C1 segment of cervical spinal cord (tissue), 14 donors: ENCODE results near the gene SGSH.

Source experiments
- DNase-seq, 14 donors: peaks; one replicate each; lab custom pipeline; 2025; lab: John Stamatoyannopoulos, UW

The SGSH gene

DNA sequence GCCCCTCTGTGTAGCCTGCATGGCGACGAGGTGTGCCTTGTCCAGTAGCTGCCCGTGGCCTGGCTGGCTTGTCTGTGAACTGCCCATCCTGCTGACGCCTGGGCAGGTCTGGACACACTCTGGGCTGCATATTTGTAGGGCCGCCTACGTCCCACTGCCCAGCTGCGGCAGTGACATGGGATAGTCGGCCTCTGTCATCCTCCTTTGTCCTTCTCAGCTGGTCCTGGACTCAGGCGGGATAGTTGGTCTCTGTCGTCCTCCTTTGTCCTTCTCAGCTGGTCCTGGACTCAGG is 35.8 kb downstream of the SGSH start:
- DNase-seq = no peak

DNA sequence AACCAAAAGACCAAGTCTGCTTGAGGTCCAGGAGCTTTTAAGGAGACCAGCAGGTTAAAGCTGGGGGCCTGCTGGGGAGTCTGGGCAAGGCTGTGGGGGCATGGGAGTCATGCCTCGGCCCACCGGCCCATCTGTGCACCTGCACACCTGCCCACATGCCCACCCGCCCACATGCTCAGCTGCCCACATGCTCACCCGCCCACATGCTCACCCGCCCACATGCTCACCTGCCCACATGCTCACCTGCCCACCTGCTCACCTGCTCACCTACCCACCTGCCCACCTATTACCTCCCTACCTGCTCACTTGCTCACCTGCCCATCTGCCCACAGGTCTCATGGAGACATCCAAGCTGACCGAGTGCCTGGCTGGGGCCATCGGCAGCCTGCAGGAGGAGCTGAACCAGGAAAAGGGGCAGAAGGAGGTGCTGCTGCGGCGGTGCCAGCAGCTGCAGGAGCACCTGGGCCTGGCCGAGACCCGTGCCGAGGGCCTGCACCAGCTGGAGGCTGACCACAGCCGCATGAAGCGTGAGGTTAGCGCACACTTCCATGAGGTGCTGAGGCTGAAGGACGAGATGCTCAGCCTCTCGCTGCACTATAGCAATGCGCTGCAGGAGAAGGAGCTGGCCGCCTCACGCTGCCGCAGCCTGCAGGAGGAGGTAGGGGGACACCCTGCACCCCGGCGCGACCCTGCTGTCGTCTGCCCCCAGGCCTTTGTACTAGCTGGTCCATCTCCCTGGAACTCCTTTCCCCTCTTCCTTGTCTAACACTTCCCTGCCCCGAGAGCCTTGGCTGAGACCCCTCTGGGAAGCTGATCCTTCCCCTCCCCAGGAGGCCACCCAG is 36.3 kb downstream of the SGSH start:
- no peak for DNase-seq

DNA sequence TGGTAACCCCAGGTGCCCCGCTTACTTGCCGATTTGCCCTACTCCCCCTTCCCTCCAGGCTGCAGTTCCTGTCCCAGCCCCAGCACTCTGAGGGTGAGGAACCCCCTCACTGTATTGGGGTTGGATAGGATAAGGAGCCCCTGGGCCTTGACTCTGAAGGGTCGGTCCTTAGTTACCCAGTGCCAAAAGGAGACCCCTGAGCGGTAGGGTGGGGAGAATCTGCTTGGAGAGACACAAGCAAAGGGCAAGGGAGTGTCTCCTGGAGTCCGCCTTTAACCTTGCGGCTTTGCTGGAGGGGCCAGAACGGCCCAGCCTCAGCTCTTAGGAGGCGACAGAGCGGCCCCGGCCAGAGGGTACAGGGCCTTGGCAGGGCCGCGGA is 37.3 kb downstream of the SGSH start:
- DNase-seq = no peak

GRCh38 chr17:80182118-80182844 is 37.9 kb downstream of the SGSH start:
- no peak for DNase-seq

DNA sequence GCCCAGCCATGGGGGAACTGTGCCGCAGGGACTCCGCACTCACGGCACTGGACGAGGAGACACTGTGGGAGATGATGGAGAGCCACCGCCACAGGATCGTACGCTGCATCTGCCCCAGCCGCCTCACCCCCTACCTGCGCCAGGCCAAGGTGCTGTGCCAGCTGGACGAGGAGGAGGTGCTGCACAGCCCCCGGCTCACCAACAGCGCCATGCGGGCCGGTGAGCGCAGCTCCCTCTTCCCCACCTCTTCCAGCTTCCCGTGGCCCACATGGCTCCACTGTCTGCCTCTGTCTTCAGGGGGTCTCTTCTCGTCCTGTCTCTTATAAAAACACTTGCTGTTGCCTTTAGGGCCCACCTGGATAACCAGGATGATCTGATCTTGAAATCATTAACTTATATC is 38.7 kb downstream of the SGSH start:
- no peak for DNase-seq

DNA sequence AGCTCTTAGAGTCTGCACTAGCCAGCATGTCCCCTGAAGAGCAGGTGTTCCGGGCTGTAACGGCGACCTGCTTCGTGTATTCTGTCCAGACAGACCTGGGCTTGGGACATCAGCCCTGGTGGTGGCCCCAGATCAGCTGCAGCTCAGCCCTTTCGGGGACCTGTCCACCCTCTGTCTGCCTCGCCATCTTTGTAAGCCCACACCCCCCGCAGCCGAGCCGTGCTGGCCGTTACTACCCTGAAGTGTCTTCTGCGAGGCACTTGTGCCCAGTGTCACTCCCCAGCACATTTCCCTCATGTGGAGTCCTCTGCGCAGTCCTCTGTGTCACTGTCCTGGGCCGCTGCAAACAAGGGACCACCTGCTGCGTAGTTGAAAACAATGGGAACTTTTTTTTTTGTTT is 39.9 kb downstream of the SGSH start:
- DNase-seq = no peak

- DNase-seq = no peak
These were observed 42.0 kb downstream of the SGSH start for GRCh38 chr17:80177986-80178595.

- DNase-seq = no peak
These were observed 43.4 kb downstream of the SGSH start for GRCh38 chr17:80176757-80177156.

DNA sequence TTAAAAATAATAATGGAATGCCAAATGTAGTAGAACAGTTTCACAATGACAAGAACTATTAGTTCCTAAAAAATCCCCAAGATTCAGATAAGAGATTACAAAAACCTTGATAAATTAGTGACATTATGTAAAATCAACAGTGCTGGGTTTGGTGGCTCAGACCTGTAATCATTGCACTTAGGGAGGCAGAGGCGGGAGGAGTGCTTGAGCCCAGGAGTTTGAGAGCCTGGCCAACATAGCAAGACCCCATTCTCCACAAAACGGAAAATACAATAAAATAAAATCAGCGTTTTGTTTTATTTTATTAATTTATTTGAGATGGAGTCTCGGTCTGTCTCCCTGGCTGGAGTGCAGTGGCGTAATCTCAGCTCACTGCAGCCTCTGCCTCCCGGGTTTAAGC is 46.2 kb downstream of the SGSH start:
- DNase-seq = no peak

- no peak for DNase-seq
These were observed 47.0 kb downstream of the SGSH start for GRCh38 chr17:80173126-80173525.

- DNase-seq = no peak
These were observed 48.5 kb downstream of the SGSH start for GRCh38 chr17:80171681-80172080.

GRCh38 chr17:80169784-80170500 is 50.2 kb downstream of the SGSH start, which contains the start of gene CARD14:
TSS of gene CARD14 (plus strand) at chr17:80170030. CDS start at chr17:80181439, 11,409 bp downstream.
- no peak for DNase-seq

DNA sequence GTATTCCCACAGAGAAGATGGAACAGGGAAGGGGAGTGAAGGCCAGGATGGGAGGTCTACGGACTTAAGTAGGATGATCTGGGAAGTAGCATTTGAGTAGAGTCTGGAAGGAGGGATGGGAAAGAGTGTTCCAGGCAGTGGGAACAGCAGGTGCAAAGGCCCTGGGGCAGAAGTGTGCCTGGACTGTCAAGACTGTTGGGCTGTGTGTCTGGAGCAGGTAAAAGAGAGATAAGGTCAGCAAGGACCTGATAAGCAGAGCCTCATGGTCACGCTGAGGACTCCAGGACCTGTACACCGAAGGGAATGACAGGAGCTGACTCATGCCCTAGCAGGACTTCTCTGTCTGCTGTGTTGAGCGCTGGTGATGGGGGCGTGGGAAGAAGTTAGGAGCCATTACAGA is 51.0 kb downstream of the SGSH start:
- no peak for DNase-seq

GRCh38 chr17:80168371-80168770 is 51.8 kb downstream of the SGSH start:
- no peak for DNase-seq

- no peak for DNase-seq
These were observed 53.7 kb downstream of the SGSH start for GRCh38 chr17:80166446-80166845.

- DNase-seq = no peak
These were observed 55.9 kb downstream of the SGSH start for GRCh38 chr17:80164185-80164584.

DNA sequence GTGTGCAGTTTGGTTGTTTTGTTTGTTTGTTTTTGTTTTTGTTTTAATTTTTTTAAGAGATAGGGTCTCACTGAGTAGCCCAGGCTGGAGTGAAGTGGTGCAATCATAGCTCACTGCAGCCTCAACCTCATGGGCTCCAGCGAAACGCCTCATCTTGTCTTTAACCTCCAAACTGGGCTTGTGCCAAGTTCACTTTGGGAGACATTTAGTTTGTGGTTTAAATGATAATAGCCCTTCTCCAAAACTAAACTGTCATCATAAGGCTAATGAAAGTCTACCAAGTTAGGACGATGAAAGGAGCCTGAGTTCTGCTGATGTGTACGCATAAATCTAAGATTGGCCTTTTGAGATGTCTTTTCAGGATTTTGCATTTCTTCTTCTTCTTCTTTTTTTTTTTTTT is 56.8 kb downstream of the SGSH start:
- no peak for DNase-seq

DNA sequence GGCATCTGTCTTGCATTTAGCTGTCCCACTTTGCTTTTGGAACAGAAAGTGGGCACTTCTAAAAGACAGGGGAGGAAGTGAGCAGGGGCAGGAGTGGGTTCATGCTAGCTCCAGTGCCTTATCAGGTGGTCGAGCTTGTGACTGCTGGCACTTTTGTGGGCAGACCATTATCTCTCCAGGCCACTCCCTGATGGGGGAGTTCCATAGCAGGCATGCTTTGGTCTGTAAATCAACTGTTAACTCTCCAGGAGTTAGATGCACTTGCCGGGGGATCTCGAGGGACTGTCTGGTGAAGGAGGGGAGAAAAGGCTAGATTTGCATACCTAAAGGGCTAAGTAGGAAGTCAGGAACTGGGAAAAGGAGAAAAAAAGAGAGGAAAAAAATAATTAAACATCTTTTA is 59.6 kb downstream of the SGSH start:
- no peak for DNase-seq
